Cardiac fibroblast (primary cell): ENCODE measurements around the gene C2CD2.

Source experiments
- DNase-seq, 2 donors: peaks; one replicate each; pipeline versions ENCODE4 v3.0.0 to v3.0.0-alpha.2; 2010; ENCODE audit warnings: low read depth in 2 of 2
- H3K4me3 ChIP-seq, 2 donors: replicated peaks in 1 of 2; 1 replicate in 1 of 2; 2 replicates in 1 of 2; pipeline ENCODE4 v1.5.1; 2011; ENCODE audit warnings: low read depth in 2 of 2, low read length in 2 of 2, mild to moderate bottlenecking in 2 of 2, moderate library complexity in 1 of 2
- TF ChIP-seq, protein P1 (sequence below): IDR thresholded peaks from one replicate; pipeline ENCODE4 v1.5.1; 2011; ENCODE audit warnings: low read depth, mild to moderate bottlenecking, low read length, inconsistent platforms

Gene C2CD2

DNA sequence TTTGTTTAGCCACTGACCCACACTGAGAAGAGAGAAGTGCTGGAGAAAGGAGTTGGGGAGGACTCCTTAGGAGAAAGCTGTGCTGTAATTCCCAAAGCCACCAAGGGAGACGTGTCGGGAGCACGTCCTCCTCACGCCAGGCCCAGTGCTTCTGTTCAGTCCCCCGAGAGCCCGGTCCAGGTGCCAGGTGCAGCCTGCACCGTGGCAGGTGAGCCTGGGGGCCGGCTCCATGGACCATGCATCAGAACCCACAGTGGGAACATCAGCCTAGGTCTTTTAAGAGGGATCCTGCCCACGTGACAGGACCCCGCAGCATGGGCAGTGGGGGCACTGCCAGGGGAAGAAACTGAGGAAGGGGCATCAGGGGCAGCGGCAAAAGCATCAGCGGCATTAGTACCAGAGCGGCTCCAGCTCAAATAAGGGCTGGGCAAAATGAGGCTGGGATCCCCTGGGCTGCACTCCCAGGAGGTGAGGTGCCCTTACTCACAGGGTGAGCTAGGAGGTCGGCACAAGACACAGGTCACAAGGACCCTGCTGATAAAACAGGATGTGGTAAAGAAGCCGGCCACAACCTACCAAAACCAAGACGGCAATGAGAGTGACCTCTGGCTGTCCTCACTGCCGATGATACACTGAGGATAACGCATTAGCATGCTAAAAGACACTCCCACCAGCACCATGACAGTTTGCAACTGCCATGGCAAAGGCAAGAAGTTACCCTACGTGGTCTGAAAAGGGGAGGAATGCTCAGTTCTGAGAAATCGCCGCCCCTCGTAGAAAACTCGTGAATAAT, 50.1 kb downstream of the C2CD2 start:
- H3K4me3 ChIP-seq = no peak overlapping the region

DNA sequence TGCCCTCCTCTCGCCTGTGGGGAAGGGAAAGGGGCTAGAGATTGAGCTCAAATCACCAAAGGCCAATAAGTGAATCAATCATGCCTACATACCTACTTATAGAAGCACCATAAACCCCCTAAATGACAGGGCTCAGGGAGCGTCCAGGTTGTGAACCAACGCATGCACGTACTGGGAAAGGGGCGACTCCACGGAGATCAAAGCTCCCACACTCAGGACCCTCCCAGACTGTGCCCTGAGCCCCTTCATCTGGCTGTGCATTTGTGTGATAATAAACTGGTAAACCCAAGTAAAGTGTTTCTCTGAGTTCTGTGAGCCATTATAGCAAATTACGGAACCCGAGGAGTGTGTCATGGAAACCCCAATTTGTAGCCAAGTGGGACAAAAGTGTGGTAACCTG, 50.9 kb downstream of the C2CD2 start:
- no peak for DNase-seq
- TF ChIP-seq, protein P1, sequence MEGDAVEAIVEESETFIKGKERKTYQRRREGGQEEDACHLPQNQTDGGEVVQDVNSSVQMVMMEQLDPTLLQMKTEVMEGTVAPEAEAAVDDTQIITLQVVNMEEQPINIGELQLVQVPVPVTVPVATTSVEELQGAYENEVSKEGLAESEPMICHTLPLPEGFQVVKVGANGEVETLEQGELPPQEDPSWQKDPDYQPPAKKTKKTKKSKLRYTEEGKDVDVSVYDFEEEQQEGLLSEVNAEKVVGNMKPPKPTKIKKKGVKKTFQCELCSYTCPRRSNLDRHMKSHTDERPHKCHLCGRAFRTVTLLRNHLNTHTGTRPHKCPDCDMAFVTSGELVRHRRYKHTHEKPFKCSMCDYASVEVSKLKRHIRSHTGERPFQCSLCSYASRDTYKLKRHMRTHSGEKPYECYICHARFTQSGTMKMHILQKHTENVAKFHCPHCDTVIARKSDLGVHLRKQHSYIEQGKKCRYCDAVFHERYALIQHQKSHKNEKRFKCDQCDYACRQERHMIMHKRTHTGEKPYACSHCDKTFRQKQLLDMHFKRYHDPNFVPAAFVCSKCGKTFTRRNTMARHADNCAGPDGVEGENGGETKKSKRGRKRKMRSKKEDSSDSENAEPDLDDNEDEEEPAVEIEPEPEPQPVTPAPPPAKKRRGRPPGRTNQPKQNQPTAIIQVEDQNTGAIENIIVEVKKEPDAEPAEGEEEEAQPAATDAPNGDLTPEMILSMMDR = no peak
- no peak overlapping the region for H3K4me3 ChIP-seq

More for the DNA sequence above, 50.1 kb downstream of the C2CD2 start:
- TF ChIP-seq, protein P1 = no peak
- DNase-seq = no peak

DNA sequence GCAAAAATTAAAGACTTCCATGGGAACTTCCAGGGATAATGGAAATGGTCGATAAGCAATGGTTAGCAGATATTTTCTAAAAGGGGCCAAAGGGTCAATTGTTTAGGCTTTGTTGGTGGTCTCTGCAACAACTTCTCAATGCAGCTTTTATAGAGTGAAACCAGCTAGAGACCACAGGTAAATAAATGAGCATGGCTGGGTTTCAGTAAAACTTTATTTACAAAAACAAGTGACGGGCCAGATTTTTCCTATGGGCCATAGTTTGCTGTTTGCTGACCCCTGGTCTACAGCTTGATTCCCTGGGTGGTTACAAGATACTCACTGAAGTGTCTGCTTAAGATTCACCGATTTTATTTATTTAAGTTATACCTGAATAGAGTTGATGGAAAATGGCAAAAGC, 52.0 kb downstream of the C2CD2 start:
- no peak overlapping the region for H3K4me3 ChIP-seq
- no peak for DNase-seq
- TF ChIP-seq, protein P1 = no peak

DNA sequence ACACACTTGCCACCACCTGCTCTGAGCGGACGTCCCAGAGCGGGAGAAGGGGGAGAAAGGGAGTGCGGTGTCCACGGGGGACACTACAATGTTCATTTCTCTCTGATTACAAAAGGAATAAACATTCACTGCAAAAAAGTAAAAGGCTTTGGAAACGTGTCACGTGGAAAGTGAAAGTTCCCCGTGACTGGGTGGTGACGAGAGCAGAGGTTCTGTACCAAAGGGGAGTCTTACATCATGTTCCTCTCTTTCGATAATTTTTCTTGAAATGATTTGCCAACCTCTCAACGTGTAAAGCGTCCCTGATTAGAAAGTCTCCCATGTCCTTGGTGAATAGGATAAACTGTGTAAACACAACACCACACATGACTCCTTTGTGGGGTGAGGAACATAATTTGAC, 52.7 kb downstream of the C2CD2 start:
- TF ChIP-seq, protein P1 = no peak
- no peak overlapping the region for H3K4me3 ChIP-seq
- DNase-seq = no peak

DNA sequence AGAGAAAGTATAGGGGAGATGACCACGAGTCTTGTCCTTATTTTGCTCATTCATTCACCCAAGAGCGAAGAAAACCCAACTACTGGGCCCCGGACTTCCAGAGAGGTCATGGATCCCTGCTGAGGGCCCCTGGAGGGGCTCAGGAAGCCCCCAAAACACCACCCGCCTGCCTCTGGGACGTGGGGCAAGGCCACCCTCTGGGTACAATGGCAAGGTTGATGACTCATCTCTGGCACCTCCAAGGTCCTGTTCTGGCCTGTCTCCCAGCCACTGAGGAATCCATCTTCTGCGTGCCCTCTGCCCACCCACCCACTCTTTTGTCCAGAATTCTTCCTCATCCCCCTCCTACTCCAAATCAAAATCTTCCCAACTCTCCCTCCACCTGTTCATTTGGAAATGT, 53.4 kb downstream of the C2CD2 start:
- TF ChIP-seq, protein P1 = no peak
- H3K4me3 ChIP-seq = no peak overlapping the region
- no peak for DNase-seq

DNA sequence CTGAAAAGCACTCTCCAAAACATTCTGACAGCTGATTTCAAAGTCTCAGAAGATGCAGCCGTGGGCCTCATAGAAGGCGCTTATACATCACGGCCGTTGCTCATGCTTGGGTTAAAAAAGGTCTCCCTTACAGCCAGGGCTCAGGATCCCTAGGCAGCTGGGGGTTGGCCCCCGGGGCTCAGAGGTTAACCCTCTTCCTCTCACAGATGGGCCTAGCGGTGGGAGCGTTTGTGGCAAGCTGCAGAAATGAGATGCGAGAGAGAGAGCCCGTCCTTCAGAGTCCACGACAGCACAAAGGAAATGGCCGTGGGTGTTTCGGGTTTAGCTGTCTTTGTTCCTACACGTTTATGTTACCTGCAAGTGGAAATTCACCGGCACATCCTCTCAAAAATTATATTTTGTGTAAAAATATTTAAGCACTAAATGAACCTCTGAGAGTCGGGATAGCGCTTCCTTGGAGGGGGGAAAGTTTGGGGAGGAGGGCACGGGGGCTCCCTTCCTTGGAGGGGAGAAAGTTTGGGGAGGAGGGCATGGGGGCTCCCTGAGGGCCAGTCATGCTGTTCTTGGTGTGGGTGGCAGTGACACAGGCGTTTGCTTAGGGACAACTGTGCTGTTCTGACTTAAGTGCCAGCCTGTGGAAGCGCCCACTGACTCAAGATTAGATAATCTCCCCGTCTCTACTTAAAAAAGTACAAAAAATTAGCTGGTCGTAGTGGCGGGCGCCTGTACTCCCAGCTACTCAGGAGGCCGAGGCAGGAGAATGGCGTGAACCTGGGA, 54.2 kb downstream of the C2CD2 start:
- H3K4me3 ChIP-seq = no peak overlapping the region
- TF ChIP-seq, protein P1 = no peak
- DNase-seq = no peak
